CD4-positive, alpha-beta T cell treated with Interleukin-6 for 4 hours (primary cell): ENCODE data around the gene INF2.

Source experiments
- DNase-seq: peaks from one replicate; pipeline ENCODE4 v3.0.0-alpha.2; 2020; ENCODE audit warnings: mixed read lengths

Gene INF2

GRCh38 chr14:104677512-104678332, 11.7 kb upstream of the INF2 start:
- peak; percentile 70 for DNase-seq

GRCh38 chr14:104678346-104678745, 11.1 kb upstream of the INF2 start:
- DNase-seq, result no peak

GRCh38 chr14:104678901-104679705, 10.3 kb upstream of the INF2 start:
- DNase-seq, result no peak

- DNase-seq, result no peak
Observed at GRCh38 chr14:104680056-104680805, 9.2 kb upstream of the INF2 start.

GRCh38 chr14:104680806-104681688, 8.4 kb upstream of the INF2 start:
- DNase-seq, result no peak

- no peak for DNase-seq
Observed at GRCh38 chr14:104681689-104682074, 7.7 kb upstream of the INF2 start.

GRCh38 chr14:104682107-104682593, 7.3 kb upstream of the INF2 start:
- no peak for DNase-seq

GRCh38 chr14:104683653-104684448, 5.6 kb upstream of the INF2 start:
- DNase-seq, result no peak

GRCh38 chr14:104684449-104684821, 5.0 kb upstream of the INF2 start:
- no peak for DNase-seq

GRCh38 chr14:104685216-104685997, 4.0 kb upstream of the INF2 start:
- DNase-seq, result no peak

GRCh38 chr14:104685998-104686610, 3.3 kb upstream of the INF2 start:
- DNase-seq, result no peak

GRCh38 chr14:104686624-104687517, 2.5 kb upstream of the INF2 start:
- DNase-seq, result peak; percentile 54

- DNase-seq, result no peak
Observed at GRCh38 chr14:104687601-104688504, 1.6 kb upstream of the INF2 start.

- no peak for DNase-seq
Observed at GRCh38 chr14:104688505-104689108, 811 bp upstream of the INF2 start.

- peak; percentile 35 for DNase-seq
Observed at GRCh38 chr14:104689881-104690711, 678 bp downstream of the INF2 start.

GRCh38 chr14:104690861-104691455, 1.5 kb downstream of the INF2 start:
- peak; percentile 35 for DNase-seq
